ENCODE data around the gene PHF13. TPM values are rescaled to one million over a fixed set of nuclear protein-coding genes. Genes with fewer than 3 reads are reported as not detected.
"Not testable (repeated sequence)": the region's sequence is repeated elsewhere in the genome, so short reads cannot be mapped to it uniquely, and the experiment has no call there.

PHF13 gene
- polyA plus RNA-seq, 1 donor from 2014 or later: 11.0 TPM

DNA sequence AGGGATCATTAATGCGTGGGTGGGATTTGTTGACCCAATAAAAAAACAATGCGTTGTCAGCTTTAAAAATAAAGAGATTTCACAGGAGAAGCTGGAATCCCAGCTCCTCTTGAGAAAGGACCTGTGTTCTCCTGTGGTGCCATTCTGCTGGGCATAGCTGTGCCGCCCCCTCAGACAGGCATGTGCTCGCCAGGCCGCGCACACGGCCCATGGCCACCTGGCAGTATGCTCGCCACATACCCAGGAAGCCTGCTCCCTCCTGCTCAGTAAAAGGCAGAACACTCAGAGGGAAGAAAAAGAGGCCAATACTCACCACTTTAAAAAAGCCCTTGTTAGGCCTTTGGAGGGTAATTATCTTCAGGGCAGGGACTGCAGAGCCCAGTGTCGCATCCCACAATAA is 24.2 kb downstream of the PHF13 start:
- no peaks in the 10 kb centered on the region for H3K9me2 ChIP-seq (ENCODE audit: insufficient read depth, low read length)
- no peak overlapping the region for H3K27ac ChIP-seq (ENCODE audit: low read length)
- no peak overlapping the region for H3K4me2 ChIP-seq (ENCODE audit: low read length)
- H3K27me3 ChIP-seq (ENCODE audit: insufficient read depth, low read depth, low read length): no peaks in the 10 kb centered on the region
- H3K36me3 ChIP-seq (ENCODE audit: insufficient read depth, low read length): no peaks in the 10 kb centered on the region
- no peaks in the 10 kb centered on the region for H3F3A ChIP-seq (ENCODE audit: insufficient read depth, low read length, poor library complexity, severe bottlenecking)
- H4K20me1 ChIP-seq (ENCODE audit: insufficient read depth): no peaks in the 10 kb centered on the region
- TF ChIP-seq, protein P1, sequence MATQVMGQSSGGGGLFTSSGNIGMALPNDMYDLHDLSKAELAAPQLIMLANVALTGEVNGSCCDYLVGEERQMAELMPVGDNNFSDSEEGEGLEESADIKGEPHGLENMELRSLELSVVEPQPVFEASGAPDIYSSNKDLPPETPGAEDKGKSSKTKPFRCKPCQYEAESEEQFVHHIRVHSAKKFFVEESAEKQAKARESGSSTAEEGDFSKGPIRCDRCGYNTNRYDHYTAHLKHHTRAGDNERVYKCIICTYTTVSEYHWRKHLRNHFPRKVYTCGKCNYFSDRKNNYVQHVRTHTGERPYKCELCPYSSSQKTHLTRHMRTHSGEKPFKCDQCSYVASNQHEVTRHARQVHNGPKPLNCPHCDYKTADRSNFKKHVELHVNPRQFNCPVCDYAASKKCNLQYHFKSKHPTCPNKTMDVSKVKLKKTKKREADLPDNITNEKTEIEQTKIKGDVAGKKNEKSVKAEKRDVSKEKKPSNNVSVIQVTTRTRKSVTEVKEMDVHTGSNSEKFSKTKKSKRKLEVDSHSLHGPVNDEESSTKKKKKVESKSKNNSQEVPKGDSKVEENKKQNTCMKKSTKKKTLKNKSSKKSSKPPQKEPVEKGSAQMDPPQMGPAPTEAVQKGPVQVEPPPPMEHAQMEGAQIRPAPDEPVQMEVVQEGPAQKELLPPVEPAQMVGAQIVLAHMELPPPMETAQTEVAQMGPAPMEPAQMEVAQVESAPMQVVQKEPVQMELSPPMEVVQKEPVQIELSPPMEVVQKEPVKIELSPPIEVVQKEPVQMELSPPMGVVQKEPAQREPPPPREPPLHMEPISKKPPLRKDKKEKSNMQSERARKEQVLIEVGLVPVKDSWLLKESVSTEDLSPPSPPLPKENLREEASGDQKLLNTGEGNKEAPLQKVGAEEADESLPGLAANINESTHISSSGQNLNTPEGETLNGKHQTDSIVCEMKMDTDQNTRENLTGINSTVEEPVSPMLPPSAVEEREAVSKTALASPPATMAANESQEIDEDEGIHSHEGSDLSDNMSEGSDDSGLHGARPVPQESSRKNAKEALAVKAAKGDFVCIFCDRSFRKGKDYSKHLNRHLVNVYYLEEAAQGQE (IDR thresholded peaks at IDR 0.05; ENCODE audit: borderline replicate concordance): no peak
- no peak for TF ChIP-seq TAF1 (IDR thresholded peaks at IDR 0.05; ENCODE audit: low read depth)
- no peak for TF ChIP-seq RAD21 (conservative IDR thresholded peaks at IDR 0.05)
- TF ChIP-seq MXI1 (conservative IDR thresholded peaks at IDR 0.05; ENCODE audit: poor library complexity, severe bottlenecking): no peak
- TF ChIP-seq POLR2AphosphoS5 (IDR thresholded peaks at IDR 0.05): no peak
- TF ChIP-seq EZH2 (IDR thresholded peaks at IDR 0.05; ENCODE audit: borderline replicate concordance, insufficient read depth, low read length, poor library complexity, severe bottlenecking): no peak
- no peak for TF ChIP-seq CTCF (IDR thresholded peaks at IDR 0.05; ENCODE audit: poor library complexity, severe bottlenecking)
- no peak for TF ChIP-seq SMC3 (conservative IDR thresholded peaks at IDR 0.05; ENCODE audit: poor library complexity)
- TF ChIP-seq EP300 (conservative IDR thresholded peaks at IDR 0.05; ENCODE audit: poor library complexity, severe bottlenecking): no peak
- H3K79me2 ChIP-seq (replicated peaks; ENCODE audit: insufficient read depth, low read length): no peaks in the 10 kb centered on the region
- H3K9me3 ChIP-seq (ENCODE audit: low read length): no peaks in the 10 kb centered on the region
- no peak overlapping the region for H3K4me3 ChIP-seq (ENCODE audit: low read length)
- H2AFZ ChIP-seq (ENCODE audit: low read depth, low read length): no peak overlapping the region
- H3K9ac ChIP-seq (ENCODE audit: low read length): no peak overlapping the region

DNA sequence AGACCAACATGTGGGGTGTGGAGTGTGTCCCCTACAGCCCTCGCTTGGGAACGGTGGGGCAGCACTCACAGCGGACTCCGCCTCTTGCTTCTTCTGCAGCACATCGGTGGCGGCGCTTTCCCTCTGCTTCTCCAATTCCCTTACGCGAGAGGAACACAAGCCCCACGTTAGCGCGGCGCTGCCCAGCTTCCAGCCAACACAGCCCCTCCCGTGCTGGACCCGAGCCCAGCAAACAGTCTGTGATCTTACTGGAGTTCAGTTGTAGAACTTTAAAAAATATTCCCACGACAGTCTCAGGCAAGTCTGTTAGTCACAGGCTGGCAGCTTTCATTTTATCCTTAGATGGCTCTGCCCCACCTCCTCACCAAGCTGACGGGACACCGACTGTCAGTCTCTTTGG is 24.7 kb downstream of the PHF13 start:
- Histone ChIP-seq H3K27ac (ENCODE audit: low read length) (no peak overlapping the region), H3K4me3 (ENCODE audit: low read length) (no peak overlapping the region), H3K9me3 (ENCODE audit: low read length) (no peaks in the 10 kb centered on the region), H3K9ac (ENCODE audit: low read length) (no peak overlapping the region), H4K20me1 (ENCODE audit: insufficient read depth) (no peaks in the 10 kb centered on the region), H3K4me2 (ENCODE audit: low read length) (no peak overlapping the region), H3F3A (ENCODE audit: insufficient read depth, low read length, poor library complexity, severe bottlenecking) (no peaks in the 10 kb centered on the region), H3K36me3 (ENCODE audit: insufficient read depth, low read length) (no peaks in the 10 kb centered on the region), H3K27me3 (ENCODE audit: insufficient read depth, low read depth, low read length) (no peaks in the 10 kb centered on the region), H2AFZ (ENCODE audit: low read depth, low read length) (no peak overlapping the region), H3K9me2 (ENCODE audit: insufficient read depth, low read length) (no peaks in the 10 kb centered on the region), H3K79me2 (replicated peaks; ENCODE audit: insufficient read depth, low read length) (no peaks in the 10 kb centered on the region)
- TF ChIP-seq EZH2 (IDR thresholded peaks at IDR 0.05; ENCODE audit: borderline replicate concordance, insufficient read depth, low read length, poor library complexity, severe bottlenecking) (no peak), EP300 (conservative IDR thresholded peaks at IDR 0.05; ENCODE audit: poor library complexity, severe bottlenecking) (no peak), MXI1 (conservative IDR thresholded peaks at IDR 0.05; ENCODE audit: poor library complexity, severe bottlenecking) (no peak), POLR2AphosphoS5 (IDR thresholded peaks at IDR 0.05) (no peak), CTCF (IDR thresholded peaks at IDR 0.05; ENCODE audit: poor library complexity, severe bottlenecking) (no peak), SMC3 (conservative IDR thresholded peaks at IDR 0.05; ENCODE audit: poor library complexity) (no peak)
- TF ChIP-seq, protein P1 (IDR thresholded peaks at IDR 0.05; ENCODE audit: borderline replicate concordance): no peak

DNA sequence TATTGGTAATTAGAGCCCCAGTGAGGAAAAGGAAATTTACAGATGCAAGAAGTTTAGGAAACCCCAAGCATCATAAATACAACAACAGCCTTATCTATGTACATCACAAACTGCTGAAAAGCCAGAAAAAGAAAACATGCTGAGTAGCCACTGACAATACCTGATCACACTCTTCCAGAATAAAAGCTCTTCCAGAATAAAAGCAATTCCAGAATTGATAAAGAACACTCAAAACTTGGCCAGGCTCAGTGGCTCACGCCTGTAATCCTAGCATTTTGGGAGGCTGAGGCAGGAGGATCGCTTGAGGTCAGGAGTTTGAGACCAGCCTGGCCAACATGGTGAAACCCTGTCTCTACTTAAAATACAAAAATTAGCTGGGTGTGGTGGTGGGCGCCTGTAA is 27.3 kb downstream of the PHF13 start:
- H3K9ac ChIP-seq (ENCODE audit: low read length); H3K9me2 ChIP-seq (ENCODE audit: insufficient read depth, low read length); H4K20me1 ChIP-seq (ENCODE audit: insufficient read depth); H3F3A ChIP-seq (ENCODE audit: insufficient read depth, low read length, poor library complexity, severe bottlenecking); H3K79me2 ChIP-seq (replicated peaks; ENCODE audit: insufficient read depth, low read length); H3K9me3 ChIP-seq (ENCODE audit: low read length); H3K4me3 ChIP-seq (ENCODE audit: low read length); H2AFZ ChIP-seq (ENCODE audit: low read depth, low read length); H3K27ac ChIP-seq (ENCODE audit: low read length); H3K4me2 ChIP-seq (ENCODE audit: low read length); H3K36me3 ChIP-seq (ENCODE audit: insufficient read depth, low read length); H3K27me3 ChIP-seq (ENCODE audit: insufficient read depth, low read depth, low read length): not testable (repeated sequence)
